Urinary bladder (tissue), 4 donors: Measurements from ENCODE around the gene C16orf96. TPM values are rescaled to one million over a fixed set of nuclear protein-coding genes. Genes with fewer than 3 reads are reported as not detected.

Source experiments
- DNase-seq: peaks from one replicate; pipeline ENCODE4 v3.0.0-alpha.2; 2015; ENCODE audit errors: extremely low spot score
- H3K27ac ChIP-seq: one replicate; pipeline ENCODE4 v1.5.1; 2013; ENCODE audit warnings: low read depth, mild to moderate bottlenecking, moderate library complexity
- H3K36me3 ChIP-seq: one replicate; pipeline ENCODE4 v1.6.1; 2013; ENCODE audit warnings: mild to moderate bottlenecking, moderate library complexity; ENCODE audit not compliant: insufficient read depth
- H3K4me1 ChIP-seq: one replicate; pipeline ENCODE4 v1.6.1; 2013; ENCODE audit warnings: mild to moderate bottlenecking, moderate library complexity; ENCODE audit not compliant: insufficient read depth
- H3K4me3 ChIP-seq: one replicate; pipeline ENCODE4 v1.5.1; 2013; ENCODE audit warnings: low read depth, low read length
- WGBS: extraction: QIAGEN DNeasy Blood & Tissue Kit; methylation state at CpG from one replicate; pipeline ENCODE4 v1.1.7; 2013; 5-methylcytosine and 5-hydroxymethylcytosine counted together
- polyA plus RNA-seq: library from polyadenylated mRNA; stranded (reverse); fragments of 200-250 nt; gene quantifications from one replicate; pipeline ENCODE4 v1.2.3, GENCODE V29; 2013
- total RNA-seq: library from RNA; depleted of rRNA; stranded (reverse); fragments of >200 nt; gene quantifications from one replicate; pipeline ENCODE4 v1.2.3, GENCODE V29; 2014
- donor health status: healthy with polysubstance abuse.
- donor health status: healthy.

C16orf96 gene
- total RNA-seq (0.11 TPM), polyA plus RNA-seq (0.04 TPM)

- no peaks in the 10 kb centered on the region for H3K4me1 ChIP-seq
- DNase-seq = no peak
- WGBS = 81% methylated on average over 4 of the region's 4 CpGs
- H3K36me3 ChIP-seq = no peaks in the 10 kb centered on the region
- no peak within 1 kb of the TSS for H3K27ac ChIP-seq
- H3K4me3 ChIP-seq = no peak within 1 kb of the TSS
These were observed at the start of gene C16orf96 for GRCh38 chr16:4556112-4556511. TSS of gene C16orf96 (plus strand) at chr16:4556340. CDS start at chr16:4556490, 150 bp downstream.

- 2% methylated on average over 3 of the region's 3 CpGs for WGBS
- Histone ChIP-seq H3K36me3 (peaks cover 4% of the 10 kb centered on the region), H3K27ac (no peak overlapping the region), H3K4me1 (no peaks in the 10 kb centered on the region), H3K4me3 (no peak overlapping the region)
- peak; percentile 54 for DNase-seq
These were observed 49.7 kb upstream of the C16orf96 start for GRCh38 chr16:4506450-4506849.

DNA sequence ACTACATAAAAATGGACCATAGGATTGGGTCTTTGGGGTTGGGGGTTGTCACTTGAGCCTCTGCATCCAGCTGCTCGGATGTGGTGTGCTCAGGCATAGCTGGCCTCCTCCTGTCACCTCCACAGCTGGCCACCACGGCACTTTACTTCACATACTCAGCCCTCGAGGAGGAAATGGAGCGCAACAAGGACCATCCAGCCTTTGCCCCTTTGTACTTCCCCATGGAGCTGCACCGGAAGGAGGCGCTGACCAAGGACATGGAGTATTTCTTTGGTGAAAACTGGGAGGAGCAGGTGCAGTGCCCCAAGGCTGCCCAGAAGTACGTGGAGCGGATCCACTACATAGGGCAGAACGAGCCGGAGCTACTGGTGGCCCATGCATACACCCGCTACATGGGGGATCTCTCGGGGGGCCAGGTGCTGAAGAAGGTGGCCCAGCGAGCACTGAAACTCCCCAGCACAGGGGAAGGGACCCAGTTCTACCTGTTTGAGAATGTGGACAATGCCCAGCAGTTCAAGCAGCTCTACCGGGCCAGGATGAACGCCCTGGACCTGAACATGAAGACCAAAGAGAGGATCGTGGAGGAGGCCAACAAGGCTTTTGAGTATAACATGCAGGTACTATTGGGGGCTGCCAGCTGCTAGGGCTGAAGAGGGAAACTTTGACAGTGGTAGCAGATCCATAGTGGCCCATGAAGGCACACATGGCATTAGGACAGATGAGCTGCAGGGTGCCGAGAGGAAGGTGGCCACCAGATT, 48.4 kb upstream of the C16orf96 start:
- H3K36me3 ChIP-seq = peaks cover 4% of the 10 kb centered on the region
- DNase-seq = no peak
- WGBS = 92% methylated on average over 17 of the region's 17 CpGs

DNA sequence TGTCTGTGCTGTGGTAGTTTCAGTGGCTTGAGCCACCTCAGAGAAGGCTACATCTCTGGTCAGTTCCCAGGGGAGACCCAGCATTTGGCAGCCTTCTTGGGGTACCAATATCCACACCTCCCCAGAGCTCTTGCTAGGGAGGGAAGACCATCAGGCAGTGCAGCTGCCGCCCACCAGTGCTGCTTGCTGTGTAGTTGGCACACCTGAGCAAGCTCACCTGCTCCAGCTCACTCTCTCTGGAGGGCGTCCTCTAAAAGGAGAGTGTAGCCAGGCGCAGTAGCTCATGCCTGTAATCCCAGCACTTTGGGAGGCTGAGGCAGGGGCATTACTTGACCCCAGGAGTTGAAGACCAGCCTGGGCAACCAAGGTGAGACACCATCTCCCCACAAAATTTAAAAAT, 47.3 kb upstream of the C16orf96 start:
- Histone ChIP-seq H3K4me3 (no peak overlapping the region), H3K36me3 (peaks cover 4% of the 10 kb centered on the region), H3K27ac (no peak overlapping the region), H3K4me1 (no peaks in the 10 kb centered on the region)
- 95% methylated on average over 3 of the region's 3 CpGs for WGBS
- no peak for DNase-seq

More for the DNA sequence above, 48.4 kb upstream of the C16orf96 start:
- H3K27ac ChIP-seq = no peak overlapping the region
- H3K4me3 ChIP-seq = no peak overlapping the region
- no peaks in the 10 kb centered on the region for H3K4me1 ChIP-seq

DNA sequence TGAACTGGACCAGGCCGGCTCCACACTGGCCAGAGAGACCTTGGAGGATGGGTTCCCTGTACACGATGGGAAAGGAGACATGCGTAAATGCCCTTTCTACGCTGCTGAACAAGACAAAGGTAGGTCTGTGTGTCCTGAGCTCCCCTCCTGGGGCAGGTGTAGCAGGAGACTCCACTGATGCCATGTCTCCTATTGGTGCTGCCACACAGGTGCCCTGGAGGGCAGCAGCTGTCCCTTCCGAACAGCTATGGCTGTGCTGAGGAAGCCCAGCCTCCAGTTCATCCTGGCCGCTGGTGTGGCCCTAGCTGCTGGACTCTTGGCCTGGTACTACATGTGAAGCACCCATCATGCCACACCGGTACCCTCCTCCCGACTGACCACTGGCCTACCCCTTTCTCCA, 46.7 kb upstream of the C16orf96 start:
- H3K4me3 ChIP-seq = no peak overlapping the region
- no peak for DNase-seq
- H3K4me1 ChIP-seq = no peaks in the 10 kb centered on the region
- H3K27ac ChIP-seq = no peak overlapping the region
- peaks cover 4% of the 10 kb centered on the region for H3K36me3 ChIP-seq
- 90% methylated on average over 8 of the region's 8 CpGs for WGBS

DNA sequence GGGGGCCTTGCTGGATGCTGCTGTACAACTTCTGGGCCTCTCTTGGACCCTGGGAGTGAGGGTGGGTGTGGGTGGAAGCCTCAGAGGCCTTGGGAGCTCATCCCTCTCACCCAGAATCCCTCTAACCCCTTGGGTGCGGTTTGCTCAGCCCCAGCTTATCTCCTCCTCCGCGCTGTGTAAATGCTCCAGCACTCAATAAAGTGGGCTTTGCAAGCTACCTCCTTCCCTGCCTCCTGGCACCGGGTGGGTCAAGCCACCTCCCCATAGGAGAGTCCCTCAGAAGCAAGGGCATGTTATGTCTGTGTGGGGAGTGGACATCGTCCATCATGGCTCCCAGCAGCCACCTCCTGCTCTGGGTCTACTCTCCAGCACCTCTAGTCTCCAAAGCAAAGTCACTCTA, 46.0 kb upstream of the C16orf96 start:
- DNase-seq = no peak
- 68% methylated on average over 5 of the region's 5 CpGs for WGBS
- Histone ChIP-seq H3K36me3 (peaks cover 4% of the 10 kb centered on the region), H3K27ac (no peak overlapping the region), H3K4me1 (no peaks in the 10 kb centered on the region), H3K4me3 (no peak overlapping the region)

- no peak for DNase-seq
- Histone ChIP-seq H3K4me1 (no peaks in the 10 kb centered on the region), H3K27ac (no peak overlapping the region), H3K36me3 (peaks cover 4% of the 10 kb centered on the region), H3K4me3 (no peak overlapping the region)
- WGBS = 67% methylated on average over 14 of the region's 14 CpGs
These were observed 45.3 kb upstream of the C16orf96 start for GRCh38 chr16:4510747-4511426.

- Histone ChIP-seq H3K4me3 (no peak overlapping the region), H3K27ac (no peak overlapping the region), H3K4me1 (peaks cover 1% of the 10 kb centered on the region), H3K36me3 (peaks cover 4% of the 10 kb centered on the region)
- WGBS = 62% methylated on average over 9 of the region's 9 CpGs
- DNase-seq = no peak
These were observed 44.6 kb upstream of the C16orf96 start for GRCh38 chr16:4511441-4512082.

DNA sequence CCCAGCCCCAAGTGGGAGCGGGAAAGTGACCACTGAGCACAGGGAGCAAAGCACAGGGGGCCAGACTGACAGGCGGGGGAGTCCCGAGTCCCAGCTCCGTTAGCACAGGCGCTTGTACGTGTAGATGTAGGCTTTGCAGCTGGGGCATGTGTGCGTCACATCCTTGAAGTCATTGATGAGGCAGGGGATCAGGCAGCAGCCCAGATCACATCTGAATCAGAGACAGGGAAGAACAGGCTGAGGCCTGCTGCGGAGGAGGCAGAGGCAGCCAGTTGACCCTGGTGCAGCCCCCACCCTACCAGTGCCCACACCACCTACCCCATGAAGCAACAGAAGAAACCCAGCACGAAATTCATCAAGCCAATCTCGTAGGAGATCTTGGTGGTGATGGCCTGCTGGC, 43.7 kb upstream of the C16orf96 start:
- peaks cover 1% of the 10 kb centered on the region for H3K4me1 ChIP-seq
- peaks cover 4% of the 10 kb centered on the region for H3K36me3 ChIP-seq
- H3K4me3 ChIP-seq = no peak overlapping the region
- DNase-seq = no peak
- H3K27ac ChIP-seq = no peak overlapping the region
- 92% methylated on average over 10 of the region's 10 CpGs for whole genome bisulfite sequencing

DNA sequence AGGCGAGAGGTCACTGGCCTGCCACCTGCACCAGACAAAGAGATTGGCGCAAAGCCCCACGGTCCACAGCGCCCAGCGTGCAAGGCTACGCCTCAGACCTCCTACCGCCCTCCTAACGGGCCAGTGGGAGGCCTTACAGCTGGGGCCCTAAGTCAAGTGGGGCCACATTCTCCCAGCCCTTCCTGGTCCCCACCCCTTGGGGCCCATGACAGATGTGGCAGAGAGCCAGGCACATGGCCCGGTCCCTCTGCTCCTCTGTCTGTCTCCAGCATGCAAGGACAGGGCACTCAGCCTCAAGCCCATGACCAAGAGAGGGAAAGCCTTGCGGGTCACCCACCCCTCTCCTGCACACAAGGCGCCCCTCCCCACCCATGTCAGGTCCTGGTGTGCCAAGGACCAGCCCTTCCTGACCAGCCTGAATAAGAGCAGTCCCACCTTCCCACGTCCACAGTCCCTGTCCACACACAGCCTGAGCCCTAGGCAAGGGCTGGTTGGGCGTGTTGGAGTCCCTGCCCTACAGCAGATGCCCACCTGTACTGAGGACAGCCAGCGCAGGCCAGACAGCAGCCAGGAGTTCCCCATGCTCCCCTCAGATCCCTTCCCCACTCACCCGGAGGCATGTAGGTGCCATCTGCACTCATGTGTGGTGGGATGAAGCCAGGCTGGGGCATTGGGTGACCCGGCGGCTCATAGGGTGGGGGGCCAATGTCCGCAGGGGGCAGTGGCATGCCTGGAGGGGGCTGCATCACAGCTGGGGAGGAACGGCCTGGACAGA, 42.9 kb upstream of the C16orf96 start:
- H3K4me1 ChIP-seq = peaks cover 1% of the 10 kb centered on the region
- no peak overlapping the region for H3K4me3 ChIP-seq
- DNase-seq = no peak
- peaks cover 2% of the 10 kb centered on the region for H3K36me3 ChIP-seq
- H3K27ac ChIP-seq = no peak overlapping the region
- WGBS = 87% methylated on average over 19 of the region's 19 CpGs

DNA sequence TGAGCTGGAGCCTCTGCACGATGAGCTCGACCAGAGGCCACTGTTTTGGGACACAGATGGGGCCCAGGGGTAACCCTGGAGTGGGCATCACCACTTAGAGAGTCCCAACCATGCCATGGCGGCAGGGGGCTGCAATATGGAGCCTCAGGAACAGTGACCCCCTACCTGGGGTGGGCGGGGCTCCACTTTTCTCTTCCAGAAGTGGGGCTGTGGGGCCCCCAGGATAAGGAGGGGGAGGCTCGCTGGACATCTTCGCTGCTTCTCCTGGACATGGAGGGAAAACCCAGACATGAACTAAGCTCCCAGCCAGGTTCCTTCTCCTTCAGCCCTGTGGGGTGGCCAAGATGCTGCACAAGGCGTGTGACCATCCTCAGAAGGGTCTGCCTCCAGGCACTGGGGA, 42.3 kb upstream of the C16orf96 start:
- Histone ChIP-seq H3K27ac (no peak overlapping the region), H3K36me3 (peaks cover 2% of the 10 kb centered on the region), H3K4me3 (no peak overlapping the region), H3K4me1 (peaks cover 1% of the 10 kb centered on the region)
- WGBS = 96% methylated on average over 7 of the region's 7 CpGs
- no peak for DNase-seq

DNA sequence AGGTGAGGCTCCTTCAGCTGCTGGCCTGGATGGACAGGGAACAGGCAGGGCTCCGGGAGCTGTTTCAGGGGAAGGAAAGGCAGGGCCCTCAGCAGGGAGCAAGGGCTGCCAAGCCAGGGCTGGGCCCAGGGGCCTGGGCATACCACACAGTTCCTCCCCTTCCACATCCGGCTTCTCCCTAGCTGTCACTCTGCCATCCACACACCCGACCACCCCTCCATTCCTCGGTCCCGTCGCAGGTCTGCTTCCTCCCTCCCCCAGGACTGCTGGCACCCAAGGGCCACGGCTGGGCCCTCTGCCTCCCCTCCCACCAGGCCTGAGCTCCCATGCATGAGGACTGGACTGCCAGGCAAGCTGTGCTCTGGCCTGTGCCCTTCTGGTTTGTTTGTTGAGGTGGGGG, 41.5 kb upstream of the C16orf96 start:
- WGBS = 75% methylated on average over 7 of the region's 7 CpGs
- peaks cover 2% of the 10 kb centered on the region for H3K36me3 ChIP-seq
- H3K27ac ChIP-seq = no peak overlapping the region
- H3K4me3 ChIP-seq = no peak overlapping the region
- no peak for DNase-seq
- H3K4me1 ChIP-seq = peaks cover 1% of the 10 kb centered on the region

DNA sequence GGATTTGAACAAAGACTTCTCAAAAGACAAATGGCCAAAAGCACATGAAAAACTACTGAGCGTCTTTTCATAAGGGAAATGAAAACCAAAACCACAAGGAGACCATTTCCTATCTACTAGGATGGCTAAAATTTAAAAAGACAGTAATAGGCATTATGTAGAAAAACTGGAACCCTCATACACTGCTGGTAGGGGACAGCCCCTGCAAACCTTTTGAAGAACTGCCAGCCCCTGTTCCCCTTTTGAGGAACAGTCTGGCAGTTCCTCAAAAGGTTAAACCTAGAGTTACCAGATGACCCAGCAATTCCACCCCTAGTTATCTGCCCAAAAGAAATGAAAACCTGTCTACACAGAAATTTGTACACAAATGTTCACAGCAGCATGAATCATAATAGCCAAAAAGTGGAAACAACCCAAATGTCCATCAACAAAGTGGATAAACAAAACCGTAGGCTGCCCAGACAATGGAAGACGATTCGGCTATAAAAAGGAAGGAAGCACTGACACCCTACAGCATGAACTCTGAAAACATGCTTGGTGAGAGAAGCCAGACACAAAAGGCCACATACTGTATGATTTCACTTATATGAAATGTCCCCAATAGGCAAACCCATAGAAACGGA, 40.4 kb upstream of the C16orf96 start:
- WGBS = 36% methylated on average over 5 of the region's 5 CpGs
- Histone ChIP-seq H3K27ac (no peak overlapping the region), H3K36me3 (no peaks in the 10 kb centered on the region), H3K4me1 (peaks cover 1% of the 10 kb centered on the region), H3K4me3 (no peak overlapping the region)
- no peak for DNase-seq
